Brain microvascular endothelial cell (primary cell): ENCODE measurements around the gene KATNAL1.

Experiments
- DNase-seq: peaks from one replicate; pipeline ENCODE4 v3.0.0-alpha.2; 2020
- H3K27ac ChIP-seq: fragments of 250-450 bp; sonication (Bioruptor Pico); 2 replicates; pipeline ENCODE4 v1.5.1; 2020; ENCODE audit warnings: mild to moderate bottlenecking, moderate library complexity
- H3K27me3 ChIP-seq: fragments of 250-450 bp; sonication (Bioruptor Pico); replicated peaks from 2 replicates; pipeline ENCODE4 v1.5.1; 2020; ENCODE audit warnings: mild to moderate bottlenecking
- H3K36me3 ChIP-seq: fragments of 250-450 bp; sonication (Bioruptor Pico); replicated peaks from 2 replicates; pipeline ENCODE4 v1.5.1; 2020; ENCODE audit warnings: mild to moderate bottlenecking
- H3K4me3 ChIP-seq: 2 replicates; pipeline ENCODE4 v1.5.1; 2011; ENCODE audit warnings: low read depth, mild to moderate bottlenecking, control low read depth, low read length, moderate library complexity
- in situ Hi-C: cut with HindIII; loops from 2 replicates; pipeline ENCODE4 v1.10.0; 2017; ENCODE audit warnings: low sequenced_read_pairs, low pct_ligation_motif_present
- TF ChIP-seq, protein P1 (sequence below): IDR thresholded peaks from 2 replicates; pipeline ENCODE4 v1.5.1; 2011; ENCODE audit warnings: low read depth, mild to moderate bottlenecking, moderate library complexity, low read length, control low read depth, inconsistent platforms; ENCODE audit errors: missing control alignments

Gene KATNAL1

DNA sequence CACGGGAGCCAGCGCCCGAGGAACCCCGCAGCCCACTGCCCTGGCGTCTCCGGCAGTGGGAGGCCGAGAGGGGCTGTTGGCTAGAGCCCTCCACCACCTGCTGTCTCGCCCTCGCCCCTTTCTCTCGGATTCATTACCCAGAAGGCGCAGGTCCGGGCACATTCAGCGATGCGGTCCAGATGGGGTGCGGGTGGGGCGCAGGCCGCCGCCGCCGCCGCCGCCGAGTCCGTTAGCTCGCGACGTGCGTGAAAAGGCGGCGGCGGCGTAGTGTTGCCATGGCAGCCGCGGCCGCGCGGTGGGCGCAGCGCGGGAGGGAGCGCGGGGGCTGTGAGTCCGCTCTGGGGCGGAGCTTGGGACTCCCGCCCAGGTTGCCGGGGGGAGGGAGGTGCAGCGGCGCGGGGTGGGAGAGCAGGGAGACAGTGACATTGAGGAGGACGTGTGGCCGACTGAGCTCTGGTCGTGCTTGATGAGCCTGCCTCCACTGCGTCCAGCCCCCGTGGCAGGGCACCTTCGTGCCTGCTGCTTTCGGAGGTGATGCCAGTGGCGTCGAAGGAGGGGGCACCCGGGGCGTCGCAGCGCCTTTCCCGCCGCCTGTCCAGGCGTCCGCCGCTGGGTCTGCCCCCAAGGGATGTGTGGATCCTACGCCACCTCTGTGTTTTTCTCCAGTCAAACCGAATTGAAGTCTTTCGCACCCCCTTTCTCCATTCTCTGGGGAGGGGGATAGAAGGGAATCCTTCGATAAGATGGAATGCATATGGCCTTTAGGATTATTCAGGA lies at the start of gene KATNAL1:
Gene KATNAL1 (minus strand): TSS at position 358 of the 777 bp plus-strand sequence. CDS start 23,774 bp downstream, outside the sequence.
- H3K36me3 ChIP-seq: no peaks in the 10 kb centered on the region
- DNase-seq: peak; percentile 52
- TF ChIP-seq, protein P1, sequence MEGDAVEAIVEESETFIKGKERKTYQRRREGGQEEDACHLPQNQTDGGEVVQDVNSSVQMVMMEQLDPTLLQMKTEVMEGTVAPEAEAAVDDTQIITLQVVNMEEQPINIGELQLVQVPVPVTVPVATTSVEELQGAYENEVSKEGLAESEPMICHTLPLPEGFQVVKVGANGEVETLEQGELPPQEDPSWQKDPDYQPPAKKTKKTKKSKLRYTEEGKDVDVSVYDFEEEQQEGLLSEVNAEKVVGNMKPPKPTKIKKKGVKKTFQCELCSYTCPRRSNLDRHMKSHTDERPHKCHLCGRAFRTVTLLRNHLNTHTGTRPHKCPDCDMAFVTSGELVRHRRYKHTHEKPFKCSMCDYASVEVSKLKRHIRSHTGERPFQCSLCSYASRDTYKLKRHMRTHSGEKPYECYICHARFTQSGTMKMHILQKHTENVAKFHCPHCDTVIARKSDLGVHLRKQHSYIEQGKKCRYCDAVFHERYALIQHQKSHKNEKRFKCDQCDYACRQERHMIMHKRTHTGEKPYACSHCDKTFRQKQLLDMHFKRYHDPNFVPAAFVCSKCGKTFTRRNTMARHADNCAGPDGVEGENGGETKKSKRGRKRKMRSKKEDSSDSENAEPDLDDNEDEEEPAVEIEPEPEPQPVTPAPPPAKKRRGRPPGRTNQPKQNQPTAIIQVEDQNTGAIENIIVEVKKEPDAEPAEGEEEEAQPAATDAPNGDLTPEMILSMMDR: no peak
- peak within 1 kb of the TSS; percentile 83 for H3K4me3 ChIP-seq
- H3K27me3 ChIP-seq: no peaks in the 10 kb centered on the region
- in situ Hi-C loops: no loop called here
- peak within 1 kb of the TSS; percentile 84 for H3K27ac ChIP-seq

DNA sequence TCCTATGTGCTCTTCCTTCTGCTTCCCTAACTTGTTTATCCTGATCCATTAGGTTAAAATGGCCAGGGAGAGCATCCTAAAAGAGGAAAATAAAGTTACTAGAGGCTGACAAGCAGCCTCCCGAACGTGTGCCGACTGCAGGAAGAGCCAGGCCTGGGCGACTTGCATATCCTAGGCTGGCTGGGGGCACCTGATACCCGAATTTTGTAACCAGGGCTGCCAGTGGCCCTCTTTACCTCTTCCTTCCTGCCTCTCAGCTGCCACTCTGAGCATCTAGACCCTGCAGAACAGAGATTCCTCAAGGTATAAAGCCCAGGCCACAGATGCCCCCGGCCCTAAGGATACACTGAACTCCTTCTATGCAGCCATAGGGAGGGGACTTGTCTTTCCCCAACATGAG lies 48.5 kb upstream of the KATNAL1 start:
- TF ChIP-seq, protein P1: no peak
- H3K27ac ChIP-seq: no peak overlapping the region
- H3K27me3 ChIP-seq: no peaks in the 10 kb centered on the region
- no peak for DNase-seq
- no peak overlapping the region for H3K4me3 ChIP-seq
- no peaks in the 10 kb centered on the region for H3K36me3 ChIP-seq
- in situ Hi-C loops: no loop called here

DNA sequence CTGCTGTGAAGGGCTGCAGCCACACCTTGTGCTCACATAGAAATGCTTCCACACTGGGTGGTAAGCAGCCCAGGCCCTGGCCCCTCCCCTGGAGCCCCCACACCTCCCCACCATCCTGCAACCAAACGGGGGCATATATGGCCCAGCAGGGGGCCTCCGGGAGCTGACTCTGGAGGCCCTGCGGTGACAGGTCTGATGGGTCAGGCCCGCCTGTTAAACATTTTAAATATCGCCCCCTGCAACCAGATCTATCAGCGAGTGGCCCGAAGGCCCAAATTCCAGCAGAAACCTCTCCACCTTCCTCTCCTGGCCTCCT lies 48.0 kb upstream of the KATNAL1 start:
- TF ChIP-seq, protein P1: peak; percentile 66
- Histone ChIP-seq H3K27ac (no peak overlapping the region), H3K36me3 (no peaks in the 10 kb centered on the region), H3K4me3 (no peak overlapping the region), H3K27me3 (no peaks in the 10 kb centered on the region)
- in situ Hi-C loops: no loop called here
- no peak for DNase-seq

DNA sequence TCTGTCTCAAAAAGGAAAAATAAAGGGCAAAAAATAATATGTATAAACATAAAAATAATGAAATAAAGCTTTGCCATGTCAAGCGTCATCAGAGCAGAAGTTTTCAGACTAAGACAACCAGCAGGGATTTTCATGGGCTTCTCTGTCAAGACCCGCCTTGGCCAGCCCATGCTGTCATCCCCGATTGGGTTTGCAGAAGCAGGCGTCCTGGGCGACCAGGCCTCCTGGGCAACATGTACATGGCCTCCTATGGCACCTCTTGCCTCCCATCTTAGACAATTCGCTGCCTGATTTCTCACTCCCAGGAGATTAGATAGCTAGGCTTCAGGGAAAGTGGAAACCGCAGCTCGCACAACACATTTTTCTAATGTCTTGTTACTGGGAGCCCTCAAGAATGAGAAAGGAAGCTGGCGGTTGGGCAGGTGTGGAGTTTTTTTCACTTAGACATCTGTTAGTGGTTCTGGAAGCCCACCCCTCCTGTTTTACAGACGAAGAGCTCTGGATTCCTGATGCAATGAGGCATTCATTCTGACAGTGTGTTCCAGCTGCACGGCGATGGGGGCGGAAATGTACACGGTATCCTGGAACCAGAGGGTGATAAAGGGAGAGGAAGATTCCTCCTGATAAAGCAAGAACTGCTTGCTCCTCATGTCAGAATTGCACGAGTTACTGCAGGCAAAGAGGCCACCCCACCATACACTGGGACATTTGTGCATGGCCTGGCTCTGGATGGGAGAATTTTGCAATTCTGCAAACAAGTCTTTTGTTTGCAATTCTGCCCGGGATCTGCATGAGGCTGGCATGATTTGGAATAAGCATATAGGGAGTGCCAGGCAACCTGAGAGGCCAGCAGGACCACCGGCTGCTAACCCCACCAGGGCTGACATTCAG lies 47.4 kb upstream of the KATNAL1 start:
- Histone ChIP-seq H3K27ac (no peak overlapping the region), H3K27me3 (no peaks in the 10 kb centered on the region), H3K4me3 (no peak overlapping the region), H3K36me3 (no peaks in the 10 kb centered on the region)
- TF ChIP-seq, protein P1: no peak
- no peak for DNase-seq
- in situ Hi-C loops: no loop called here

DNA sequence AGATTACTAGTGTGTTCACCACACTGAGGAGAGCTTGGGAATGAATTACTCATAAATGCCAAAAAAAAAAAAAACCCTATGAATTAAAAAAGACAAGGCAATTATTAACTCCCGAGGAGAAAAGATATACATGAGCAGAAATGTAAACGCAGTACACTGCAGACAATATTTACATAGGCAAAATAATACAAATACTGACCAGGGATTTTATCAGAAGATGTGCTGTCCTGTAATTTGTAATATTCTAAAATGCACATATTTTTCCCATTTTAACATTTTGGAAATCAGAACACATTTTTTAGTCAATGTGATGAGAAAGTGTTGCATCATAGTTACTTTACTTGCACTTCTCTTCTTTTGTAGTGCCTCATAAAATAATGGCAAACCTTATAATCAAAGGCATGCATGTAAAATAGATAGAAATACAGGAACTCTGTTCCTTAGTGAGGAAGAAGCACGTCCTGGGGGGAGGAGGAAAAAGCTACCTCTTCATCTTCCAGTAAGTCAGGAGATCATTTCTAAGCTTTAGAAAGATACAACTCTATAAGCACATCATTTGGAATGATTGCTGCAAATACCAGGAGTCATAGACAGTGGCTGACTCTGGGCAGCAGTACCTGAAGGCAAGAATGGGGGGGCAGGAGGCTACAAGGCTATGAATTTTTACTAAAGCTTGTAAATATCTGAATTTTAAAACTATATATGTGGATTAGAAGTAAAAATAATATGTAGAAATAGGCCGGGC lies 46.3 kb upstream of the KATNAL1 start:
- no peak overlapping the region for H3K4me3 ChIP-seq
- DNase-seq: no peak
- TF ChIP-seq, protein P1: no peak
- H3K27ac ChIP-seq: no peak overlapping the region
- no peaks in the 10 kb centered on the region for H3K36me3 ChIP-seq
- H3K27me3 ChIP-seq: no peaks in the 10 kb centered on the region
- in situ Hi-C loops: no loop called here
